Upper lobe of left lung (tissue), 4 donors: ENCODE data around the gene MEX3D.

Experiments used
- EP300 ChIP-seq, 4 donors: sonication (generic); formaldehyde crosslinking; IDR thresholded peaks; one replicate each; pipeline ENCODE4 v1.5.1; 2017; ENCODE audit warnings: antibody characterized with exemption in 4 of 4, control low read depth in 2 of 4
- POLR2A ChIP-seq, 4 donors: fragments of 450-650 bp; IDR thresholded peaks; one replicate each; pipeline ENCODE4 v1.5.1; 2016 to 2017; ENCODE audit warnings: antibody characterized with exemption in 4 of 4, mild to moderate bottlenecking in 2 of 4
- POLR2AphosphoS5 ChIP-seq, 2 donors: sonication (generic); formaldehyde crosslinking; IDR thresholded peaks; one replicate each; pipeline ENCODE4 v1.5.1; 2017; ENCODE audit warnings: antibody characterized with exemption in 2 of 2
- TF ChIP-seq, protein P1 (sequence below), 6 experiments: fragments of 450-650 bp in 4 of 6; fragments of 200-600 bp in 2 of 6; sonication (generic) in 2 of 6; IDR thresholded peaks; one replicate each; pipeline ENCODE4 v1.5.1; 2016 to 2019; ENCODE audit warnings: antibody characterized with exemption in 6 of 6

- TF ChIP-seq EP300 (IDR thresholded peaks at IDR 0.05) (no peak), POLR2AphosphoS5 (IDR thresholded peaks at IDR 0.05) (no peak), POLR2A (IDR thresholded peaks at IDR 0.05) (no peak)
- TF ChIP-seq, protein P1, sequence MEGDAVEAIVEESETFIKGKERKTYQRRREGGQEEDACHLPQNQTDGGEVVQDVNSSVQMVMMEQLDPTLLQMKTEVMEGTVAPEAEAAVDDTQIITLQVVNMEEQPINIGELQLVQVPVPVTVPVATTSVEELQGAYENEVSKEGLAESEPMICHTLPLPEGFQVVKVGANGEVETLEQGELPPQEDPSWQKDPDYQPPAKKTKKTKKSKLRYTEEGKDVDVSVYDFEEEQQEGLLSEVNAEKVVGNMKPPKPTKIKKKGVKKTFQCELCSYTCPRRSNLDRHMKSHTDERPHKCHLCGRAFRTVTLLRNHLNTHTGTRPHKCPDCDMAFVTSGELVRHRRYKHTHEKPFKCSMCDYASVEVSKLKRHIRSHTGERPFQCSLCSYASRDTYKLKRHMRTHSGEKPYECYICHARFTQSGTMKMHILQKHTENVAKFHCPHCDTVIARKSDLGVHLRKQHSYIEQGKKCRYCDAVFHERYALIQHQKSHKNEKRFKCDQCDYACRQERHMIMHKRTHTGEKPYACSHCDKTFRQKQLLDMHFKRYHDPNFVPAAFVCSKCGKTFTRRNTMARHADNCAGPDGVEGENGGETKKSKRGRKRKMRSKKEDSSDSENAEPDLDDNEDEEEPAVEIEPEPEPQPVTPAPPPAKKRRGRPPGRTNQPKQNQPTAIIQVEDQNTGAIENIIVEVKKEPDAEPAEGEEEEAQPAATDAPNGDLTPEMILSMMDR (IDR thresholded peaks at IDR 0.05), result no peak
Measured at GRCh38 chr19:1616396-1616795, 48.3 kb upstream of the MEX3D start.
